Liver (tissue), 9 donors: ENCODE results near the gene CACNA1E. TPM values are rescaled to one million over a fixed set of nuclear protein-coding genes. Genes with fewer than 3 reads are reported as not detected.

Source experiments
- DNase-seq: peaks from one replicate; pipeline ENCODE4 v3.0.0-alpha.2; 2017; ENCODE audit warnings: low spot score
- H3K27ac ChIP-seq, 2 donors: one replicate each; pipeline ENCODE4 v1.7.0; 2013; ENCODE audit warnings: inconsistent platforms in 2 of 2, low read length in 2 of 2, control low read depth in 1 of 2, low read depth in 1 of 2, mild to moderate bottlenecking in 1 of 2
- H3K27me3 ChIP-seq, 4 donors: one replicate each; pipeline versions ENCODE4 v1.6.1 to v1.7.0; 2013; ENCODE audit warnings: low read length in 3 of 4, inconsistent platforms in 1 of 4, mild to moderate bottlenecking in 1 of 4, moderate library complexity in 1 of 4; ENCODE audit not compliant: control insufficient read depth in 4 of 4, insufficient read depth in 4 of 4
- H3K36me3 ChIP-seq, 4 donors: one replicate each; pipeline versions ENCODE4 v1.6.1 to v1.7.0; 2013; ENCODE audit warnings: low read length in 3 of 4, mild to moderate bottlenecking in 3 of 4, low read depth in 1 of 4, moderate library complexity in 1 of 4; ENCODE audit not compliant: control insufficient read depth in 4 of 4, insufficient read depth in 3 of 4
- H3K4me1 ChIP-seq, 4 donors: one replicate each; pipeline versions ENCODE4 v1.6.1 to v1.7.0; 2013; ENCODE audit warnings: low read length in 3 of 4, mild to moderate bottlenecking in 3 of 4, moderate library complexity in 1 of 4; ENCODE audit not compliant: control insufficient read depth in 4 of 4, insufficient read depth in 4 of 4
- H3K4me3 ChIP-seq, 3 donors: one replicate each; pipeline versions ENCODE4 v1.6.1 to v1.7.0; 2013; ENCODE audit warnings: low read length in 3 of 3, control low read depth in 1 of 3, low read depth in 1 of 3, mild to moderate bottlenecking in 1 of 3
- H3K9ac ChIP-seq, 2 donors: one replicate each; pipeline ENCODE4 v1.7.0; 2013; ENCODE audit warnings: low read length in 2 of 2, mild to moderate bottlenecking in 2 of 2, moderate library complexity in 2 of 2, control low read depth in 1 of 2, low read depth in 1 of 2
- H3K9me3 ChIP-seq, 4 donors: one replicate each; pipeline versions ENCODE4 v1.6.1 to v1.7.0; 2013; ENCODE audit warnings: low read length in 3 of 4; ENCODE audit not compliant: control insufficient read depth in 4 of 4
- FOXA1 ChIP-seq: IDR thresholded peaks from 2 replicates; pipeline ENCODE4 v1.6.1; 2016; ENCODE audit warnings: antibody characterized with exemption
- FOXA2 ChIP-seq: IDR thresholded peaks from 2 replicates; pipeline ENCODE4 v1.6.1; 2016; ENCODE audit warnings: antibody characterized with exemption
- HNF4G ChIP-seq: IDR thresholded peaks from 2 replicates; pipeline ENCODE4 v1.6.1; 2016; ENCODE audit warnings: antibody characterized with exemption
- SP1 ChIP-seq: IDR thresholded peaks from 2 replicates; pipeline ENCODE4 v1.6.1; 2018; ENCODE audit warnings: antibody characterized with exemption, mild to moderate bottlenecking
- WGBS: extraction: QIAGEN DNeasy Blood & Tissue Kit; methylation state at CpG from one replicate; pipeline ENCODE4 v1.1.7; 2013; 5-methylcytosine and 5-hydroxymethylcytosine counted together
- polyA plus RNA-seq, 2 donors: library from polyadenylated mRNA; stranded (reverse) in 1 of 2; unstranded in 1 of 2; fragments of 200-250 nt in 1 of 2; fragments of >200 nt in 1 of 2; fragmentation: Nextera tagmentation in 1 of 2; extraction: Ambion mirVana in 1 of 2; gene quantifications; one replicate each; pipeline versions ENCODE4 v1.2.1 to v1.2.3, GENCODE V29; 2013 to 2015
- total RNA-seq, 2 donors: library from RNA; depleted of rRNA; stranded (reverse); fragments of >200 nt; gene quantifications; one replicate each; pipeline ENCODE4 v1.2.3, GENCODE V29; 2014
- TF ChIP-seq, protein P1 (sequence below): fragments of 150-350 bp; IDR thresholded peaks from 2 replicates; pipeline ENCODE4 v1.5.1; 2017; ENCODE audit warnings: improper control_type of control experiment, low read depth, low read length; ENCODE audit not compliant: missing input control
- TF ChIP-seq, protein P2 (sequence below): IDR thresholded peaks from 2 replicates; pipeline ENCODE4 v1.6.1; 2016; ENCODE audit warnings: antibody characterized with exemption
- TF ChIP-seq, protein P3 (sequence below): IDR thresholded peaks from 2 replicates; pipeline ENCODE4 v1.6.1; 2016; ENCODE audit warnings: antibody characterized with exemption
- donor health status: healthy.
- donor health status: healthy.
- donor health status: healthy.
- donor health status: healthy.
- donor health status: healthy.

The CACNA1E gene
- total RNA-seq (under 1 TPM; under 0.01 to 0.08 TPM), polyA plus RNA-seq (under 1 TPM in 1 of 2 donors, not detected in 1; 0.01 TPM)

DNA sequence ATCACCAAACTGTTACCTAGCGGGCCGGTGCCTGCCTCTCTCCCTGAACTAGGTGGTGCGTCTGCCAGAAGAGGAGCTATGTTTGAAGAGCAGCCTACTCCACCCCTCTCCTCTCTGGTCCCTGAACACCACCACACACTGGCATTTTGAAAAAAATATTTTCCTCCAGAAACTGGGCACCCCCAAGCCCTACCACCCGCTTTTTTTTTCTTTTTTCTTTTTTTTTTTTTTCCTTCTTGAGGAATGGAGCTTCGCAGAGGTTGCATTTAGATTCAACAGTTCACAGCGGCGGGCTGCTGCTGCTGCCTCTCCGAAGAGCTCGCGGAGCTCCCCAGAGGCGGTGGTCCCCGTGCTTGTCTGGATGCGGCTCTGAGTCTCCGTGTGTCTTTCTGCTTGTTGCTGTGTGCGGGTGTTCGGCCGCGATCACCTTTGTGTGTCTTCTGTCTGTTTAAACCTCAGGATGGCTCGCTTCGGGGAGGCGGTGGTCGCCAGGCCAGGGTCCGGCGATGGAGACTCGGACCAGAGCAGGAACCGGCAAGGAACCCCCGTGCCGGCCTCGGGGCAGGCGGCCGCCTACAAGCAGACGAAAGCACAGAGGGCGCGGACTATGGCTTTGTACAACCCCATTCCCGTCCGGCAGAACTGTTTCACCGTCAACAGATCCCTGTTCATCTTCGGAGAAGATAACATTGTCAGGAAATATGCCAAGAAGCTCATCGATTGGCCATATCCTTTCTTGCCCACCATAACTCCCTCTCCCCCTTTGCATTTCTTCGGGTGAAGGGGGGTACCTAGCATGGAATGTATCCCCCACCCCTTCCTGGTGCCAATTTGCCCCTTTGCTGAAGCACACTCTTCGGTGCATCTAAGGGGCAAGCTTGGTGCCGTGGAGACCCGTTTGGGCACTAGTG is at the start of gene CACNA1E:
Gene CACNA1E (plus strand): TSS at position 233 of the 911 bp plus-strand sequence. CDS start 228 bp downstream, at position 461.
- no peak for TF ChIP-seq HNF4G
- TF ChIP-seq FOXA1 = no peak
- TF ChIP-seq SP1 = no peak
- TF ChIP-seq, protein P1, sequence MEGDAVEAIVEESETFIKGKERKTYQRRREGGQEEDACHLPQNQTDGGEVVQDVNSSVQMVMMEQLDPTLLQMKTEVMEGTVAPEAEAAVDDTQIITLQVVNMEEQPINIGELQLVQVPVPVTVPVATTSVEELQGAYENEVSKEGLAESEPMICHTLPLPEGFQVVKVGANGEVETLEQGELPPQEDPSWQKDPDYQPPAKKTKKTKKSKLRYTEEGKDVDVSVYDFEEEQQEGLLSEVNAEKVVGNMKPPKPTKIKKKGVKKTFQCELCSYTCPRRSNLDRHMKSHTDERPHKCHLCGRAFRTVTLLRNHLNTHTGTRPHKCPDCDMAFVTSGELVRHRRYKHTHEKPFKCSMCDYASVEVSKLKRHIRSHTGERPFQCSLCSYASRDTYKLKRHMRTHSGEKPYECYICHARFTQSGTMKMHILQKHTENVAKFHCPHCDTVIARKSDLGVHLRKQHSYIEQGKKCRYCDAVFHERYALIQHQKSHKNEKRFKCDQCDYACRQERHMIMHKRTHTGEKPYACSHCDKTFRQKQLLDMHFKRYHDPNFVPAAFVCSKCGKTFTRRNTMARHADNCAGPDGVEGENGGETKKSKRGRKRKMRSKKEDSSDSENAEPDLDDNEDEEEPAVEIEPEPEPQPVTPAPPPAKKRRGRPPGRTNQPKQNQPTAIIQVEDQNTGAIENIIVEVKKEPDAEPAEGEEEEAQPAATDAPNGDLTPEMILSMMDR = no peak
- TF ChIP-seq FOXA2 = no peak
- Histone ChIP-seq H3K4me1 (peaks cover 0 to 19% (median 4%) of the 10 kb centered on the region in 4 donors), H3K36me3 (no peaks in the 10 kb centered on the region), H3K4me3 (peak within 1 kb of the TSS in 1 of 3 donors; percentile 25), H3K27ac (no peak within 1 kb of the TSS), H3K27me3 (peaks cover 0 to 29% (median 20%) of the 10 kb centered on the region in 4 donors), H3K9me3 (no peaks in the 10 kb centered on the region), H3K9ac (no peak within 1 kb of the TSS)
- 10% methylated on average over 43 of the region's 43 CpGs for WGBS
- DNase-seq = no peak

DNA sequence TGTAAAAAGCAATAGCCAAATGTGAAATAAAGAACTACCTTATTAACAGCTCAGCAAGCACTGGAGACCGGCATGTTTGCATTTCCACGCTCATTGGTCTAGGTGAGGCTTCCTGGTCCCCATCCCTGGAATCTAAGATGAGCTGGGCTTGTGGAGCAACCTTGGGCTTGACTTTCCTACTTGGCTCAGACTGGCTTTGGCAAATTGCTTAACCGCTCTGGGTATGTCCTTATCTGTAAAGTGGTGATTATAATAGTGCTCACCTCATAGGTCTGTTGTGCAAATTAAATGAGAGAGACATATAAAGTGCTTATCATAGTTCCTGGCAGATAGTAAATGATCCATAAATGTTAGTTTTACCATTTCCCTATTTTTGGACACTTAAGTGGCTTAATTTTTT is 49.4 kb upstream of the CACNA1E start:
- no peak overlapping the region for H3K27ac ChIP-seq
- H3K9me3 ChIP-seq = no peaks in the 10 kb centered on the region
- no peak for TF ChIP-seq FOXA1
- no peak for TF ChIP-seq SP1
- H3K36me3 ChIP-seq = no peaks in the 10 kb centered on the region
- no peak for DNase-seq
- H3K27me3 ChIP-seq = peaks cover 0 to 6% (median 0%) of the 10 kb centered on the region in 4 donors
- H3K4me1 ChIP-seq = no peaks in the 10 kb centered on the region
- H3K4me3 ChIP-seq = no peak overlapping the region
- 67% methylated on average over 3 of the region's 3 CpGs for WGBS
- no peak overlapping the region for H3K9ac ChIP-seq

DNA sequence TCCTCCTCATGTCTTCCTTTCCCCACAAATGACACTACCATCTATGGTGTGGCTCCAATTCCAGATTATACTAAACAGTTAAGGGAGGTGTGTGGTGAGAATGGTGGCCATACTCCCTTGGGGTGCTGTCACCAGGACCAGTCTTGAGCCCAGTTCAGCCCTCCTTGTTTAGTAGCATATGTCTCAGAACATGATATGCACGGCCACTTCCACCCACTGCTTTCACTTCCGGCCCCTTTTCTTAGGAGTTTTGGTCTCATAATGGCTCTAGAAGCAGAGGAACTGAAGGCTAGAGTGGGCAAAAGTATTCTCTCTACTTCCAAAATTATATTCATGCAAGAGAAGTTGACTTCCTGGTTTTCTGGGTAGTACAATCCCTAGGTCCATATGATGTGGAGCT is 45.3 kb upstream of the CACNA1E start:
- Histone ChIP-seq H3K36me3 (no peaks in the 10 kb centered on the region), H3K9me3 (no peaks in the 10 kb centered on the region), H3K27ac (no peak overlapping the region), H3K9ac (no peak overlapping the region), H3K4me1 (no peaks in the 10 kb centered on the region), H3K27me3 (peaks cover 0 to 6% (median 0%) of the 10 kb centered on the region in 4 donors), H3K4me3 (no peak overlapping the region)
- no peak for DNase-seq
- WGBS = 77% methylated on average over 2 of the region's 2 CpGs
- TF ChIP-seq, protein P2, sequence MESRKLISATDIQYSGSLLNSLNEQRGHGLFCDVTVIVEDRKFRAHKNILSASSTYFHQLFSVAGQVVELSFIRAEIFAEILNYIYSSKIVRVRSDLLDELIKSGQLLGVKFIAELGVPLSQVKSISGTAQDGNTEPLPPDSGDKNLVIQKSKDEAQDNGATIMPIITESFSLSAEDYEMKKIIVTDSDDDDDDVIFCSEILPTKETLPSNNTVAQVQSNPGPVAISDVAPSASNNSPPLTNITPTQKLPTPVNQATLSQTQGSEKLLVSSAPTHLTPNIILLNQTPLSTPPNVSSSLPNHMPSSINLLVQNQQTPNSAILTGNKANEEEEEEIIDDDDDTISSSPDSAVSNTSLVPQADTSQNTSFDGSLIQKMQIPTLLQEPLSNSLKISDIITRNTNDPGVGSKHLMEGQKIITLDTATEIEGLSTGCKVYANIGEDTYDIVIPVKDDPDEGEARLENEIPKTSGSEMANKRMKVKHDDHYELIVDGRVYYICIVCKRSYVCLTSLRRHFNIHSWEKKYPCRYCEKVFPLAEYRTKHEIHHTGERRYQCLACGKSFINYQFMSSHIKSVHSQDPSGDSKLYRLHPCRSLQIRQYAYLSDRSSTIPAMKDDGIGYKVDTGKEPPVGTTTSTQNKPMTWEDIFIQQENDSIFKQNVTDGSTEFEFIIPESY = no peak
- TF ChIP-seq, protein P3, sequence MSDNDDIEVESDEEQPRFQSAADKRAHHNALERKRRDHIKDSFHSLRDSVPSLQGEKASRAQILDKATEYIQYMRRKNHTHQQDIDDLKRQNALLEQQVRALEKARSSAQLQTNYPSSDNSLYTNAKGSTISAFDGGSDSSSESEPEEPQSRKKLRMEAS = no peak
- TF ChIP-seq, protein P1 = no peak
- TF ChIP-seq SP1 = no peak
